ENCODE measurements around the gene SLC7A8.
A peak's percentile ranks its signal among the peaks of the same experiment; 100 is the strongest.

- TF ChIP-seq POLR2AphosphoS5 (IDR thresholded peaks at IDR 0.05; ENCODE audit: low read depth) (peak; percentile 55), EZH2 (IDR thresholded peaks at IDR 0.05; ENCODE audit: low read depth, unreplicated experiment) (no peak), ETS1 (IDR thresholded peaks at IDR 0.05) (no peak), CREB1 (CRISPR knock-in tag; IDR thresholded peaks at IDR 0.05; ENCODE audit: low read depth) (peak; percentile 57), JUNB (IDR thresholded peaks at IDR 0.05; ENCODE audit: unreplicated experiment) (no peak), STAT1 (IDR thresholded peaks at IDR 0.05; ENCODE audit: unreplicated experiment) (no peak), EZH2phosphoT487 (IDR thresholded peaks at IDR 0.05; ENCODE audit: unreplicated experiment) (no peak), NANOG (IDR thresholded peaks at IDR 0.05; ENCODE audit: borderline replicate concordance) (no peak)
- TF ChIP-seq, protein P1, sequence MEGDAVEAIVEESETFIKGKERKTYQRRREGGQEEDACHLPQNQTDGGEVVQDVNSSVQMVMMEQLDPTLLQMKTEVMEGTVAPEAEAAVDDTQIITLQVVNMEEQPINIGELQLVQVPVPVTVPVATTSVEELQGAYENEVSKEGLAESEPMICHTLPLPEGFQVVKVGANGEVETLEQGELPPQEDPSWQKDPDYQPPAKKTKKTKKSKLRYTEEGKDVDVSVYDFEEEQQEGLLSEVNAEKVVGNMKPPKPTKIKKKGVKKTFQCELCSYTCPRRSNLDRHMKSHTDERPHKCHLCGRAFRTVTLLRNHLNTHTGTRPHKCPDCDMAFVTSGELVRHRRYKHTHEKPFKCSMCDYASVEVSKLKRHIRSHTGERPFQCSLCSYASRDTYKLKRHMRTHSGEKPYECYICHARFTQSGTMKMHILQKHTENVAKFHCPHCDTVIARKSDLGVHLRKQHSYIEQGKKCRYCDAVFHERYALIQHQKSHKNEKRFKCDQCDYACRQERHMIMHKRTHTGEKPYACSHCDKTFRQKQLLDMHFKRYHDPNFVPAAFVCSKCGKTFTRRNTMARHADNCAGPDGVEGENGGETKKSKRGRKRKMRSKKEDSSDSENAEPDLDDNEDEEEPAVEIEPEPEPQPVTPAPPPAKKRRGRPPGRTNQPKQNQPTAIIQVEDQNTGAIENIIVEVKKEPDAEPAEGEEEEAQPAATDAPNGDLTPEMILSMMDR (conservative IDR thresholded peaks at IDR 0.05; ENCODE audit: low read depth in 2 of 2), result no peak
- TF ChIP-seq, protein P2, sequence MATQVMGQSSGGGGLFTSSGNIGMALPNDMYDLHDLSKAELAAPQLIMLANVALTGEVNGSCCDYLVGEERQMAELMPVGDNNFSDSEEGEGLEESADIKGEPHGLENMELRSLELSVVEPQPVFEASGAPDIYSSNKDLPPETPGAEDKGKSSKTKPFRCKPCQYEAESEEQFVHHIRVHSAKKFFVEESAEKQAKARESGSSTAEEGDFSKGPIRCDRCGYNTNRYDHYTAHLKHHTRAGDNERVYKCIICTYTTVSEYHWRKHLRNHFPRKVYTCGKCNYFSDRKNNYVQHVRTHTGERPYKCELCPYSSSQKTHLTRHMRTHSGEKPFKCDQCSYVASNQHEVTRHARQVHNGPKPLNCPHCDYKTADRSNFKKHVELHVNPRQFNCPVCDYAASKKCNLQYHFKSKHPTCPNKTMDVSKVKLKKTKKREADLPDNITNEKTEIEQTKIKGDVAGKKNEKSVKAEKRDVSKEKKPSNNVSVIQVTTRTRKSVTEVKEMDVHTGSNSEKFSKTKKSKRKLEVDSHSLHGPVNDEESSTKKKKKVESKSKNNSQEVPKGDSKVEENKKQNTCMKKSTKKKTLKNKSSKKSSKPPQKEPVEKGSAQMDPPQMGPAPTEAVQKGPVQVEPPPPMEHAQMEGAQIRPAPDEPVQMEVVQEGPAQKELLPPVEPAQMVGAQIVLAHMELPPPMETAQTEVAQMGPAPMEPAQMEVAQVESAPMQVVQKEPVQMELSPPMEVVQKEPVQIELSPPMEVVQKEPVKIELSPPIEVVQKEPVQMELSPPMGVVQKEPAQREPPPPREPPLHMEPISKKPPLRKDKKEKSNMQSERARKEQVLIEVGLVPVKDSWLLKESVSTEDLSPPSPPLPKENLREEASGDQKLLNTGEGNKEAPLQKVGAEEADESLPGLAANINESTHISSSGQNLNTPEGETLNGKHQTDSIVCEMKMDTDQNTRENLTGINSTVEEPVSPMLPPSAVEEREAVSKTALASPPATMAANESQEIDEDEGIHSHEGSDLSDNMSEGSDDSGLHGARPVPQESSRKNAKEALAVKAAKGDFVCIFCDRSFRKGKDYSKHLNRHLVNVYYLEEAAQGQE (IDR thresholded peaks at IDR 0.05; ENCODE audit: unreplicated experiment), result no peak
Measured at GRCh38 chr14:23095196-23096108, 88.0 kb downstream of the SLC7A8 start, which contains the start of gene C14orf119.
